Motor neuron (in vitro differentiated cells): Measurements from ENCODE around the gene HEY2. TPM values are rescaled to one million over a fixed set of nuclear protein-coding genes. Genes with fewer than 3 reads are reported as not detected.
A peak's percentile ranks its signal among the peaks of the same experiment; 100 is the strongest.
"Not testable (repeated sequence)": the region's sequence is repeated elsewhere in the genome, so short reads cannot be mapped to it uniquely, and the experiment has no call there.

Experiments
- ATAC-seq, 8 experiments: fragments of 200-7000 bp; cut with Tn5 transposase; replicated peaks in 6 of 8; 2 replicates each; pipeline ENCODE4 v1.8.0; 2021; ENCODE audit warnings: mild to moderate bottlenecking in 8 of 8, moderate library complexity in 8 of 8
- H3K27ac ChIP-seq, 2 donors: fragments of 250-450 bp; sonication (Bioruptor Pico); 2 replicates each; pipeline ENCODE4 v1.9.0; 2021; ENCODE audit warnings: antibody characterized with exemption in 2 of 2, mild to moderate bottlenecking in 2 of 2, moderate library complexity in 1 of 2
- H3K4me1 ChIP-seq, 2 donors: fragments of 250-450 bp; sonication (Bioruptor Pico); replicated peaks in 1 of 2; 2 replicates each; pipeline ENCODE4 v1.6.1; 2021; ENCODE audit warnings: antibody characterized with exemption in 2 of 2, mild to moderate bottlenecking in 2 of 2, moderate library complexity in 1 of 2
- H3K4me3 ChIP-seq, 5 donors: fragments of 250-450 bp; sonication (Bioruptor Pico); 2 replicates each; pipeline ENCODE4 v1.9.0; 2021; ENCODE audit warnings: antibody characterized with exemption in 5 of 5, mild to moderate bottlenecking in 5 of 5, moderate library complexity in 4 of 5
- WGBS, 10 experiments: fragments of 450-650 bp; shearing (Covaris generic); methylation state at CpG; one replicate each; pipeline ENCODE4 v1.0.0; 2022; 5-methylcytosine and 5-hydroxymethylcytosine counted together
- in situ Hi-C, 9 experiments: fragments of 400-800 bp; cut with MboI; loops; one replicate each; pipeline ENCODE4 v1.15.0; 2021; ENCODE audit warnings: low sequenced_read_pairs in 9 of 9, low pct_unique_long_range_greater_than_20kb in 2 of 9; ENCODE audit not compliant: unreplicated experiment in 9 of 9
- total RNA-seq, 8 experiments: library from RNA; unstranded; fragments of 300-600 nt; gene quantifications; 2 replicates each; pipeline versions ENCODE4 v1.2.3 to v1.2.4, GENCODE V29; 2022

Gene HEY2
- total RNA-seq, 8 experiments from 2014 or later, result 0.18 to 12.6 (median 6.2) TPM; not detected in 1

DNA sequence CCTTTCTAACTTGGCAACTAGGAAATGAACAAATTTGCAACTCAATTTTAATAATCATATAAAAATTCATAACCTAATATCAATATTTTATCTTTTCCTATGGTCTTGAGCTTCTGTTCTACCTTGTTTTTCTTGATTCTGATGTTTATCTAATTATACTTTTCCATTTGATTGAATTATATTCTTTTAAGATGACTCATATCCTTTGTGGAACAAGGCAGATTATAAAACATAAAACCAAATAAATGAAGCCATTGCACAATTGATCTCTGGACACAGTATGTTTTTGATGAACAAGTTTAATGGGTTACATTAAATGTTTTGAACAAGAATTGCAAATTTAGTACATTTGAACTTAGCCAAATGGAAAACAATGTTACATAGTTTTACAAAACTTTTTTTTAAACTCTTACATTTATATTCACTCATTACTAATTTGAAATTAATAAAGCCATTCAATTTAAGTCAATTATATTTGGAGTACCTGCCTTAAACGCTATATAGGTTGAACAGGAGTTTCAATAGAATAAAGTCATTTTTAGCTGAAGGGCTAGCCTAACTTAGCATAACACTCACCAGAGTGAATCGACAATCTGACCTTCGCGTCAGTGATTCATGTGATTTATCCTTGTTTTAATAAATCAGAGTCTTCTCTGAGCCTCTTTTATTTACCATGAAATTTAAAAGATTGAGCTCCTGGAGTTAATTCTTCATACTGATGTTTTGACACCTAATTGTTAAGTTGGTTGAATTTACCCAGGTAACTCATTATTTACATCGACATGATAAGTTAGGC, 45.1 kb downstream of the HEY2 start:
- no peak overlapping the region for H3K4me3 ChIP-seq
- in situ Hi-C loops, result loop anchor here in 4 of 9 experiments (25.0 kb wide), 1 partner anchor 168 kb away; the partner anchor contains the start of gene HINT3 (in 4 of the 4)
- no peak overlapping the region for H3K27ac ChIP-seq
- no peak for ATAC-seq
- H3K4me1 ChIP-seq, result peaks cover 5 to 32% of the 10 kb centered on the region in 2 donors
- 75 to 94% (median 84%) methylated on average over 1 to 5 of the region's 5 CpGs for WGBS, 10 experiments

DNA sequence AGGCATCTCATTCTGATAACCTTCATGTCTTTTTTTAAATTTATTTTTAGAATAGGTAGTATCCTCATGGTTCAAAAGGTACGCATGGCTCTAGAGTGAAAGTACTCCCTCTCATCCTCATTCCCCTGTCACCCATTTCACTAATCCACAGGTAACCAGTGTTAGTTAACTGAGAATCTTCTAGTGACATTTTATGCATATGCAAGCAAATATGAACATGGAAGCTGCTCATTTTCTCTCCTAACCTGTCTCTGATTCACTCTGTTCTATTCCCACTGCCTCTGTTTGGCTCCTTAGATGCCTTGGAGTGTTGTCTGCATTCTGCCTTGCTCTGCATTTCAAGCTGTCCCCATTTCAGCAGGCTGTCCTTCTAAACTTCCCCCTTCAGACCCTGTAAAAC, 45.9 kb downstream of the HEY2 start:
- H3K4me1 ChIP-seq, result peaks cover 0 to 26% of the 10 kb centered on the region in 2 donors
- in situ Hi-C loops, result loop anchor here in 4 of 9 experiments (25.0 kb wide), 1 partner anchor 167 kb away; the partner anchor contains the start of gene HINT3 (in 4 of the 4)
- H3K4me3 ChIP-seq, result no peak overlapping the region
- 75 to 100% (median 100%) methylated on average over 1 of the region's 1 CpG; no CpG with 5 or more reads in 5 of the 10 experiments for WGBS, 10 experiments
- ATAC-seq, result no peak
- no peak overlapping the region for H3K27ac ChIP-seq

DNA sequence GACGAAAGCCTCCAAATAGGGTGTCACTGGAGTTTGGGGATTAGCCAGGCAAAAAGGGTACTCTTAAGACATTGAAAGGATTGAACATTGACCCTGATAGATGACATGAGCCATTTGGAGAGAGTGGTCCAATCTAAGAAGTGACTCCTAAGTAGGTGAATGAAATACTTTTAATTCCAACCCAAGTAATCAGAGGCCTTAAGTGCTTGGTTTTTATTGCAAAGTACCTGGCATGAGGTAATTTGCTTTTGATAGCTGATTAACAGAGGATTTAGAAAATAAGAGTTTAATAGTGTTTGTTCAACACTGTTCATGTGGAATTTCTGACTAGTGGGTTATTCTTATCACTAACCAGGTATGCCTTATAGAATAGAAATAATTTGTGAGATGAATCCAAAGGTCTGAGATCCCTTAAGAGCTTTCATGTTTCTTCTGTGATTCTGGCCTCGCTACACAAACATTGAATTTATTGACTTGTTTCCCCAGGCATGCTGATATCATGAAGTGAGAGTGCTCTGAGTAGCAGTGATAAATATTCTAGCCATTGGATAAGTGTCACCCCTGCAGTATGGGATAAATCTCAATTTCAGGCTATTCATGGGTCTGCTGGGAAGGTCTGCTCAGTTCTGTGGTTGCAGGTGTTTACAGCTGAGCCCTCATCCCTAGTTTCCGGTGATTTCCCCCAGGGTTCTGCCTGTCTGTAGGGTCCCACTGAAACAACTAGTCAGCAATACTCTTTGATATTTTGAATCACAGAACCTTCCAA, 47.9 kb downstream of the HEY2 start:
- ATAC-seq, result peak in 5 of 8 experiments; percentile 52 to 84 (median 76)
- 50 to 100% (median 88%) methylated on average over 1 to 3 of the region's 3 CpGs for WGBS, 10 experiments
- no peak overlapping the region for H3K27ac ChIP-seq
- in situ Hi-C loops, result loop anchor here in 4 of 9 experiments (25.0 kb wide), 1 partner anchor 165 kb away; the partner anchor contains the start of gene HINT3 (in 4 of the 4)
- H3K4me3 ChIP-seq, result no peak overlapping the region
- H3K4me1 ChIP-seq, result peaks cover 0 to 19% of the 10 kb centered on the region in 2 donors

DNA sequence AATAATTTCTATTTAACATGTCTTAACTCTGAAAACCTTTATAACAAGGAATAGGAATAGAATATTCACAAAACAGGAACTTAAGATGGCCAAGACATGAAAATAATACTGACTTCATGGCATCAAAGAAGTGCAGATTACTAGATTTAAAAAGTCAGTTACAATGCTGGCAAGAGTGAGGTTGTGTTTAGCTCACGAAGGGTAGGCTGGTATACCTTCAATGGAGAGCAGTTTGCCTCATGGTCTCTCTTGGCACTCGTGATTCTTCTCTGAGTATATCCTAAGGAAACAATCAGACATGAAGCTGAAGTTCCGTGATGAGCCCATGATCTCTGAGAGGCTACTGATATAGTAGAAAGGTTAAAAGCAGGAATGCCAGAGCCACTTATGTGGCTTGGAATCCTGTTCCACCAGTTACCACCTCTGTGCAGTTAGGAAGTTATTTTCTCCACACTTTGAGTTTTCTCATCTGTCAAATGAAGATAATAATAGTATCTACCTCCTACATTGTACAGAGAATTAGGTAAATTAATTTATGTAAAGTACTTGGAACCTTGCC, 48.5 kb downstream of the HEY2 start:
- no peak for ATAC-seq
- H3K27ac ChIP-seq, result no peak overlapping the region
- H3K4me3 ChIP-seq, result no peak overlapping the region
- peaks cover 0 to 12% of the 10 kb centered on the region in 2 donors for H3K4me1 ChIP-seq
- 66 to 100% (median 92%) methylated on average over 2 to 3 of the region's 3 CpGs; no CpG with 5 or more reads in 1 of the 10 experiments for WGBS, 10 experiments
- in situ Hi-C loops, result loop anchor here in 4 of 9 experiments (25.0 kb wide), 1 partner anchor 164 kb away; the partner anchor contains the start of gene HINT3 (in 4 of the 4)

DNA sequence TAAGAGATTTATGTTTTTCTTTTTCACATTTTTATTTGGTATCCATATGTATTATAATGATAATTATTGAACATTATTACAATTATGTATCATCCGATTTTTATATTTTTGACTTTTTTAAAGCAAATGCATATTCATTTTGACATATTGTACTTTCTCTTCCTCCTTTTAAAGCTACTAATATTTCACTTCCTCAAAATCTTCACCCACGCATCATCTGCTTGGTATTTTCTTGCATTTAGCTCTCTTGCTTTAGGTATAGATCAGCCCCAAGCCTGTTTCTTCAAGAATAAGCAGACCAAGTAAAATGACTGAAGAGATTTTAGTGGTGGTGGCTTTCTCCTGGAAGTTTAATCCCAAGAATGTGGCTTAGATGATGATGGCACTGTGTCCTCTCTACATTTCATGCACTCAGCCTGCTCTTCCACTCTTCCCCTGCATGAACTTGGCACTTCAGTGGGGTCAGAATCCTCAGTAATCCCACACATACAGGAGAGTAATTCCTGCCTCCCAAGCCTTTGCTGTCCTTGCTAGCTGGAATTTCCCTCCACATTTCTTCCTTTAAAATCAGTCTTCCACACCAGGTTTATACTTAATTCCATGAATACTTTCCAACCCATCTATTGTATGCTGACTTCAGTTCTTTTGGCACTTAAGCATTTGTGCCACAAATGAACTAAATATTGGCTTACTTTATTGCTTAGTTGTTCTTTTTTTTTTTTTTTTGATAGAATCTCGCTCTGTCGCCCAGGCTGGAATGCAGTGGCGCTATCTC, 49.5 kb downstream of the HEY2 start:
- in situ Hi-C loops, result loop anchor here in 4 of 9 experiments (25.0 kb wide), 1 partner anchor 163 kb away; the partner anchor contains the start of gene HINT3 (in 4 of the 4)
- Histone ChIP-seq H3K4me3 (no peak overlapping the region), H3K4me1 (peaks cover 0 to 12% of the 10 kb centered on the region in 2 donors), H3K27ac (no peak overlapping the region)
- WGBS, 10 experiments, result 71 to 100% (median 87%) methylated on average over 1 to 5 of the region's 5 CpGs
- ATAC-seq, result no peak

DNA sequence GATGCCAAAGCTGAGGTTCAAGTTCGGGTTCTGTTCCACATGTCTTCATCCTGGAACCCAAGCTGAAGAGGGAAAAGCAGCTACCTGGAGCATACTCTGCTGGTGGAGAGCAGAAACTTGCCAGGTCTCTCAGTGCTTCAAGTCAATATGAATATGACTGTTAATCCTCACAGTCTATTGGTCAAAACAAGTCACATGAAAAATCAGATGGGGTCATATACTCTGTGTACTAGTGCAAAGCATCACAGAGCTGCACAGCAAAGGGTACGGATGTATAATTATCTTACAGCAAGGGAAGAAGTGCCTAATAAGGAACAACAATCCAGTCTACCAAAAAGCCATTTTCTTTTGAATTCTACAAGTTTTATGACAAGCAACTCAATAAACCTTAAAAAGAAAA, 53.0 kb downstream of the HEY2 start:
- no peak overlapping the region for H3K27ac ChIP-seq
- ATAC-seq, result no peak
- in situ Hi-C loops, result no loop called here
- H3K4me3 ChIP-seq, result no peak overlapping the region
- peaks cover 0 to under 1% of the 10 kb centered on the region in 2 donors for H3K4me1 ChIP-seq
- WGBS, 10 experiments, result 80 to 100% (median 100%) methylated on average over 1 to 2 of the region's 2 CpGs; no CpG with 5 or more reads in 1 of the 10 experiments

DNA sequence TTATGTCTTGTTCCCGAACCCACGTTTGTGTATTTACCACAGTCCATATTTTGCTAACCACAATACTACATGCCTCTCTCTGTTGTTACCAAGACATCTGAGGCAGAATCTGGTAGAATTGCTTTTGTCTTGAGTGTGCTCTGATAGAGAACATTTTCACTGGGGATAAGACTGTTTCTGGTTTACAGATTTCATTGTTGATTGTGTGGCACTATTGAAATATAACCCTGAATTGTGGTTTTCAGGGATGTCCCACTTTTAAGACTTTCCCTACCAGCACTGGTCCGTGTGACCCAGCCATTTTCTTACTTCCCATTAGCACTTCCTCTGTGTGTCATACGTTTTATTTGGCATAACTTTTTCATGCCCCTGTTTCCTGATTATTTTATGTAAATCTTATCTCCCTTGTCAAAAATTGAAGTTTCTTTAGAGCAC, 53.5 kb downstream of the HEY2 start:
- in situ Hi-C loops, result no loop called here
- H3K4me1 ChIP-seq, result no peaks in the 10 kb centered on the region
- no peak overlapping the region for H3K27ac ChIP-seq
- 0 to 95% (median 69%) methylated on average over 1 to 4 of the region's 4 CpGs for WGBS, 10 experiments
- H3K4me3 ChIP-seq, result no peak overlapping the region
- ATAC-seq, result peak in 4 of 8 experiments; percentile 25 to 51 (median 36)

DNA sequence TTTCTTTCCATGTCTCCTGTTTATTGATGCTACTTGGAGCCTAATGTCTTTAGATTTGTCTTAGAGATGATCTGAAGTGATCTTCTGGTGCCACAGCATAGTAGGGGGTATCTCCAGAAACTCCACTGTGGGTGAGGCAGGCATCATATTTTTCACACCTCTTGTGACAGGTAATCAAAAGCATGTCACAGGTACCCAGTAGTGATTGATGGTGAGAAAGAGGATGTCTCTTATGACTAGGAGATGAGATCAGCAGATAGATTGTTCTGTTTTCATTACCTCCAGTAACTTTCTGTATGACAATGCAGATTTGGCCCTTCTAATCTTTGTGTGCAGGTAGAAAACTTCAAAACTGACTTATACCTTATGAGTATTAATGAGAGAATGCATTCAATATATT, 54.8 kb downstream of the HEY2 start:
- no peak overlapping the region for H3K4me3 ChIP-seq
- ATAC-seq, result no peak
- in situ Hi-C loops, result no loop called here

DNA sequence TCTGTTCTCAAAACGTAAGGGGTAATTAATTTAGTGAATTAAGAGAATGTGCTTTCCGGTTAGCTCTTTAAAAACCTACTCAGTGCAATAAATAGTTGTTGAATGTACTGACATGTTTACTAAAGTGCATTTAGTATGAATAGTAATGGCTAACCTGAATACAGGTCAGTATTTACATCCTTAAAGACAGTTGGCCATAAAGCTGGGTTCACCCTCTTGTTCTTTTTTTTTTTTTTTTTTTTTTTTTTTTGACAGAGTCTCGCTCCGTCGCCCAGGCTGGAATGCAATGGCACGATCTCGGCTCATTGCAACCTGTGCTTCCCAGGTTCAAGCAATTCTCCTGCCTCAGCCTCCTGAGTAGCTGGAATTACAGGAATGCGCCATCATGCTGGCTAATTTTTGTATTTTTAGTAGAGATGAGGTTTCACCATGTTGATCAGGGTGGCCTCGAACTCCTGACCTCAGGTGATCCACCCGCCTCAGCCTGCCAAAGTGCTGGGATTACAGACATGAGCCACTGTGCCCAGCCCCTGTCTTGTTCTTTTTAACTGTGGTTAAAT, 55.5 kb downstream of the HEY2 start:
- 70 to 100% (median 93%) methylated on average over 1 to 9 of the region's 10 CpGs; no CpG with 5 or more reads in 1 of the 10 experiments for WGBS, 10 experiments
- H3K27ac ChIP-seq, ATAC-seq, in situ Hi-C loops, H3K4me1 ChIP-seq, H3K4me3 ChIP-seq: not testable (repeated sequence)

More for the DNA sequence above, 54.8 kb downstream of the HEY2 start:
- no peak overlapping the region for H3K27ac ChIP-seq
- peaks cover 0 to 2% of the 10 kb centered on the region in 2 donors for H3K4me1 ChIP-seq

DNA sequence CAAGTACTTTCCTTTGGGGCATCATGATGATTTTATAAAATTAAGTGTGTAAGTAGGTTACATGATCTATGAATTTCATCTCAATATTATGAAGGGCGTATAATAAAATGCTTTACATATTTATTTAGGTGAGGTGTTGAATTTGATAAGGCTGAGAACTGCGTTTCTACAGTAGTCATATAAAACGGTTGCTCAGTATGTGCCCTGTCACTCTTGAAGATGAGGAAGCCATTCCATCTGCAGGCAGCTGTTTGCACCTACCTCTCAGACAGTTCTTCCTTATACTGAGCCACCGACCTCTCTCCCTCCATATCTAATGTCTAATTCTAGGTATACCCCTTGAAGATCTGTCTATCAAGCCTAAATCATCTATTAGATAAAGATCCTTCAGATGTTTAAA, 57.4 kb downstream of the HEY2 start:
- in situ Hi-C loops, result no loop called here
- 74 to 100% (median 92%) methylated on average over 2 to 4 of the region's 4 CpGs; no CpG with 5 or more reads in 2 of the 10 experiments for WGBS, 10 experiments
- Histone ChIP-seq H3K4me1 (peaks cover 9 to 26% of the 10 kb centered on the region in 2 donors), H3K4me3 (no peak overlapping the region), H3K27ac (no peak overlapping the region)
- ATAC-seq, result no peak

DNA sequence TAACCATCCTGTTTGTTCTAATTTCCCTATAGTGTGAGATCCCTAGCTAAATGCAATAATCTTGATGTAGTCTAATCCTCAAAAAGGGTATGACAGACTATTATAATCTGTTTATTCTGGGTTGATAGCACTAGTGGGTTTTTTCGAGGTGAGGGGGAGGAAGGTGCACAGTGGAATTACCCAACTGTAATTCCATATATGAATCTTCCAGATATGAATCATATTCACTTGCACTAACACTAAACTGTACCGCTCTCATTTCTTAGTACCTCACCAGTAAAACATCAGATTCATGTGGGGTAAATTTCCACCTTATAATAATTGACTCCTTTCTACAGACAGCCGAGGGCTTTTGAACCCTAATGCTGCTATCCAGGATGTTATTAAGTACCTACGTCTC, 57.9 kb downstream of the HEY2 start:
- no peak for ATAC-seq
- in situ Hi-C loops, result no loop called here
- no peak overlapping the region for H3K4me3 ChIP-seq
- 92 to 100% (median 100%) methylated on average over 1 to 3 of the region's 4 CpGs; no CpG with 5 or more reads in 1 of the 10 experiments for WGBS, 10 experiments
- H3K4me1 ChIP-seq, result peaks cover 9 to 31% of the 10 kb centered on the region in 2 donors
- H3K27ac ChIP-seq, result no peak overlapping the region

DNA sequence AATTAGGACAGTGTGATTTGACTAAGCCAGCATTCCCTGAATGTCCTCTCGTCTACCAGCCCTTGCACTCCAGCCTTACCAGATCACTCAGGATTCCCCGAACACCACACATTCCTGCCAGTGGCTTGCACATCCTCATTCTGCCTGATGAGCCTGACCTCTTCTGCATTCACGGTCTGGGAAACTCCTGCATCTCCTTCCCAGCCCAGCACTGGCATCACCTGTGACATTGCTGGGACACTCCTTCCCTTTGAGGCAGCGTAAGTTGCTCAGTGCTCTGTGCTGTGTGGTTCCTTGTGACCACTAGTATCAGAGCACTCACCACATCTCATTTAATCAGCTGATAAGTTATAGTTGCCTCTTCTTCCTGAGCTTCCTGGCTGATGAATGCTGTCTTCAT, 58.6 kb downstream of the HEY2 start:
- Histone ChIP-seq H3K4me1 (peaks cover 14 to 39% of the 10 kb centered on the region in 2 donors), H3K4me3 (no peak overlapping the region), H3K27ac (no peak overlapping the region)
- ATAC-seq, result no peak
- in situ Hi-C loops, result no loop called here
- 56 to 100% (median 100%) methylated on average over 1 to 4 of the region's 4 CpGs; no CpG with 5 or more reads in 3 of the 10 experiments for WGBS, 10 experiments
